Activated T-cell treated with anti-CD3 and anti-CD28 coated beads for 48 hours (primary cell): Measurements from ENCODE around the gene PSMA8.
"Not testable (repeated sequence)": the region's sequence is repeated elsewhere in the genome, so short reads cannot be mapped to it uniquely, and the experiment has no call there.

Experiments used
- DNase-seq: peaks from one replicate; pipeline ENCODE4 v3.0.0-alpha.2; 2020; ENCODE audit warnings: low read depth

Gene PSMA8

DNA sequence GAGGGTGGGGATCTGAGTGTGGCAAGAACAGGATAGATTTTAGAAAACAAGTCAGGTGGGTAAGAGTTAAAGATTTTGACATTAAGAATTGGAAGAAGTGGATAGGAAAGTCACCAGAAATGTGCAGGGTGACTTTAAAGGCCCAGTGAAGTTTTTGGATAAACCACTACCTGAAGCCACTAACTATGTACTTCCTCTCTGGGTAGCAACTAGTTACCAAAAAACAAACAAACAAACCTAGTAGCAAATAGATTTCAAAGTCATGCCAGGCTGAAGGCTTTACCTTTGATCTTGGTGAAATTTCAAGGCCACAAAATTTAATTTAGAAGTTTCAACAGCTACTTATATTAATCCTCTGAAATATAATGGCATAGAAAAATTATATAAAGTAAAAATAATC, 42.5 kb downstream of the PSMA8 start:
- no peak for DNase-seq

- no peak for DNase-seq
These were observed 47.7 kb downstream of the PSMA8 start for GRCh38 chr18:26181343-26181826.

DNA sequence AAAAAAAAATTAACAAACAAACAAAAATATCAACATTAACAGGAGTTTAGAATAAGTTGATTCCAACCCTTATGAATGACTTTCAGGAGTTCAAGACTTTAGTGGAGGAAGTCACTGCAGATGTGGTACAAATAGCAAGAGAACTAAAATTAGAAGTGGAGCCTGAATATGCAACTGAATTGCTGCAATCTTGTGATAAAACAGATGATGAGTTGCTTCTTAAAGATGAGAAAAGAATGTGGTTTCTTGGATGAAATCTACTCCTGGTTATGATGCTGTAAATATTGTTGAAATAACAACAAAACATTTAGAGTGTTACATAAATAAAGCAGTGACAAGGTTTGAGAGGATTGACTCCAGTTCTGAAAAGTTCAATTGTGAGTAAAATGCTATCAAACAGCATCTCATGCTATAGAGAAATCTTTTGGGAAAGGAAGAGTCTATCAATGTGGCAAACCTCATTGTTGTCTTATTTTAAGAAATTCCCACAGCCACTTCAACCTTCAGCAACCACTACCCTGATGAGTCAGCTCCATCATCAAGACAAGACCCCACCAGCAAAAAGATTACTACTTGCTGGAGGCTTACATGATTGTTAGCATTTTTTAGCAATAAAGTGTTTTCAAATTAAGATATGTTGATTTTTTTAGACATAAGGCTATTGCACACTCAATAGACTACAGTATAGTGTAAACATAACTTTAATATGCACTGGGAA, 49.9 kb downstream of the PSMA8 start:
- no peak for DNase-seq

GRCh38 chr18:26185267-26185666, 51.6 kb downstream of the PSMA8 start:
- no peak for DNase-seq

GRCh38 chr18:26190506-26190905, 56.8 kb downstream of the PSMA8 start:
- peak; percentile 10 for DNase-seq

DNA sequence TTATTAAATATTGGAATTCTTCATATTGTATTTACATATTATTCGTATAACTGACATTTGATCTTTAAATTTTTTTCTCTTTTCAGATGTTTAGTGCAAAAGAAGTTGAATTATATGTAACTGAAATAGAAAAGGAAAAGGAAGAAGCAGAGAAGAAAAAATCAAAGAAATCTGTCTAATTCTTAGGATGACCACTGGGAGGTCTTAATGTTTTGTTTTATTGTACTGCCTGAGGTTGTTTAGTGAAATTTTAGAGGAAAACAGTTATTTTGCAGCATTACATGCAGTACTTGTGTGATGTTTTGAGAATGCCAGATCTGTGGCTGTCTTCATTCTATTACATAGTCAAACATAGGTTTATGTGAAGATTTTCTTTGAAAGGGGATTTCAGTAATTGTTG, 58.6 kb downstream of the PSMA8 start:
- no peak for DNase-seq

- DNase-seq: no peak
These were observed 62.9 kb downstream of the PSMA8 start for GRCh38 chr18:26196605-26197004.

DNA sequence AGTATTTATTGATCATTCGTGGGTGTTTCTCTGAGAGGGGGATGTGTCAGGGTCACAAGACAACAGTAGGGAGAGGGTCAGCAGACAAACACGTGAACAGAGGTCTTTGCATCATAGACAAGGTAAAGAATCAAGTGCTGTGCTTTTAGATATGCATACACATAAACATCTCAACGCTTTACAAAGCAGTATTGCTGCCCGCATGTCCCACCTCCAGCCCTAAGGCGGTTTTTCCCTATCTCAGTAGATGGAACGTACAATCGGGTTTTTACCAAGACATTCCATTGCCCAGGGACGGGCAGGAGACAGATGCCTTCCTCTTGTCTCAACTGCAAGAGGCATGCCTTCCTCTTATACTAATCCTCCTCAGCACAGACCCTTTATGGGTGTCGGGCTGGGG, 68.3 kb downstream of the PSMA8 start:
- not testable (repeated sequence) for DNase-seq

DNA sequence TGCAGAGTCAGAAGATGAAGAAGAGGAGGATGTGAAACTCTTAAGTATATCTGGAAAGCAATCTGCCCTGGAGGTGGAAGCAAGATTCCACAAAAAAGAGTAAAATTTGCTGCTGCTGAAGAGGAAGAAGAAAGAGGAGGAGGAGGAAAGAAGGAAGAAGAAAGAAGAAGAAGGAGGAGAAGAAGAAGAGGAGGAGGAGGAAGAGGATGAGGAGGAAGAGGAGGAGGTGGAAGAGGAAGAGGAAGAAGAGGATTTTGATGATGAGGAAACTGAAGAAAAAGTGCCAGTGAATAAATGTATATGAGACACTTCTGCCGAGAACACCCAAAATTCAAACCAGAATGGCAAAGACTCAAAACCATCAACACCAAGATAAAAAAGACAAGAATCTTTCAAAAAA, 71.6 kb downstream of the PSMA8 start:
- DNase-seq: no peak

- no peak for DNase-seq
These were observed 72.8 kb downstream of the PSMA8 start for GRCh38 chr18:26206488-26206887.

- no peak for DNase-seq
These were observed 74.3 kb downstream of the PSMA8 start for GRCh38 chr18:26207937-26208336.

GRCh38 chr18:26208977-26209376, 75.3 kb downstream of the PSMA8 start:
- no peak for DNase-seq

- DNase-seq: no peak
These were observed 76.5 kb downstream of the PSMA8 start for GRCh38 chr18:26210147-26210546.

GRCh38 chr18:26215247-26215970, 81.7 kb downstream of the PSMA8 start:
- no peak for DNase-seq

GRCh38 chr18:26225022-26225693, 91.5 kb downstream of the PSMA8 start:
- DNase-seq: no peak

DNA sequence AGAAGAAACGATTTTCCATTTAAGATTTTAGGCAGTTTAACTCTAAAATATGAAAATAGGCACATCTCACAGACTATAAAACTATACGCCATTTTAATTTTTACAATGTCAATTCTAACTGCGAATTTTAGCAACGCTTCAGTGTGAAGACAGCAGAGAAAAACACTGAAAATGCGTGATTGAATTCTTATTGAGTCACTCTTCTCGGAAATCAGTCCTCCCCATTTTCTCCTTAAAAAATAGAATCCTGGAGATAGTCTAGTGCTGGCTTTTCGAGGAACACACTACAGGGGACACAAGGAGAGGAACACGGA, 92.2 kb downstream of the PSMA8 start:
- no peak for DNase-seq

GRCh38 chr18:26226229-26227050, 92.8 kb downstream of the PSMA8 start, which contains the start of gene TAF4B:
TSS of gene TAF4B (plus strand) at chr18:26226445. CDS start at chr18:26226934, 489 bp downstream.
- DNase-seq: peak; percentile 94

GRCh38 chr18:26227051-26227670, 93.5 kb downstream of the PSMA8 start:
- no peak for DNase-seq

GRCh38 chr18:26228562-26229260, 95.0 kb downstream of the PSMA8 start:
- DNase-seq: no peak

DNA sequence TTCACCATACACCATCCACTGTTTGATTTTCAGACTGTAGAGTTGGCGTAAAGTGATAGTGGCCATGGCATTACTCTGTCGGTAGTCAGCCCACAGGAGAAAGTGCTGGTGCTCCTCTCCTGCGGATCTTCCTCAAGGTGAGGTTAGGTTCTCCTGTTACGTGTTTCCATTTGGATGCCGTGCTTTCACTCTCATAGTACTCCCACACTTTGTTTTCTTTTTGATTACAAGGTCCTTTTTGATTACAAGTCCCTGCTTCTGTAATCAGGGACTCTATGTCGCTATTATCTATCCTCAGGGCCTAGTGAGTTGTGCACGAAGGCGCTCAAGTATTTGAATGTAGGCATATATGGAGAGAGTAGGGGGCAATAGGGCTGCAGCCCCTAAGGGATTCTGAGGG, 96.8 kb downstream of the PSMA8 start:
- no peak for DNase-seq

DNA sequence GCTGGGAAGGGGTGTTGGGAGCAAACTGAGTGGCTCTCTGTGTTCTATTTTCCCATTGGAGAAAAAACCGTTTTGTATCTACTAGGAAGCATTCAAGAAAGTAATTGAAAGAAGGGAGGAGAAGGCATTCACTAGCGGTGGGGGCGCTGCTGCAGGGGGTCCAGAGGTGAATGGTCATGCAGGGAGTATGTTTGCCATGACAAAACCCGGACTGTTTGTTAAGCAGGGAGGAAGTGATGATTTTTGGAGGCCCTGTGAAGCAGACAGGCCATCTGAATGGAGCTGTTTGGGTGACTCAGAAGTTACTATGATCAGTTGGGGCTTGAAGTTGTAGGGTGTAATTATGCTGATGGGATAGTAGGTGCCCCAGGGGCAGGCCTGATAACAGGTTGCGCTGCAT, 99.5 kb downstream of the PSMA8 start:
- no peak for DNase-seq
